GM21381 (cell line): Measurements from ENCODE around the gene RNF113B.

Experiments used
- ATAC-seq: cut with Tn5 transposase; IDR thresholded peaks from one replicate; pipeline ENCODE4 v1.9.1; 2021; ENCODE audit warnings: mild to moderate bottlenecking, moderate library complexity; ENCODE audit not compliant: unreplicated experiment

The RNF113B gene

DNA sequence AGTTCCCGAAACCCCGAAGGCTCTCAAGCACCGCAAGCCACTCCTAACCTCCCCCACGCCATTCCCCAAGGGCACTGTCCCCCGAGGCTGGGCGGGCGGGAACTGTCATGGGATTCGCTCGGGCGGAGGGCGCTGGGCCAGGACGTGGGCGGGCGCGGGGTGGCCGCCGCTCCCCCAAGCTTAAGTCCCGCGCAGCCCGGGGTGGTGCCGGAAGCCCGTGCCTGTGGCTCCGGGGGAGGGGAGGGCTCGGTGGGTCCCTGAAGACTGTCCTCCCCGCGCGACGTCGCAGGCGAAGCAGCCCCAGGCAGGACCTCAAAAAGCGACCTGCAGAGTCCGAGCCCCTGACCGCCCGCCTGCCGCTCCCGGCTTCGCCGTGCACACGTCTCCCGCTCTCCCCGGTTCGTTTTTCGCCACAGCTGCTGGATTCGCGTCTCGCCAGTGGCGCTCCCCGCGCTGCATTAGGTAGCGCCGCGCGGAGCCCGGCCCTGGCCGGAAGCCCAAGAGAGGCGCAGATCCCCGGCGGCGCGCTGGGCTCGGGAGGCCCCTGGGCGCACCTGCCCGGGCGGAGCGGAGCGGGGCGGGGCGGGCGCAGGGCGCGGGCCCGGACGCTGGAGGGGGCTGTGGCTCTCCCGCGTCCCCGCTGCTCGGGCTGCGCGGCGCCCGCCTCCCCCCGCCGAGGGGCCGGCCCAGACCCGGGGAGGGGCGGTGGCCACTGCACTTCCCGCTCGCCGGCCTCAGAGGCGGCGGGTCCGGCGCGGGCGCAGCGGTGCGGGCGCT lies 34.5 kb downstream of the RNF113B start, which contains the start of gene FARP1:
Gene FARP1, plus strand, starts transcription at position 715 of the 777 bp plus-strand sequence. CDS start 70,149 bp downstream, outside the sequence.
- ATAC-seq, result peak; percentile 80

DNA sequence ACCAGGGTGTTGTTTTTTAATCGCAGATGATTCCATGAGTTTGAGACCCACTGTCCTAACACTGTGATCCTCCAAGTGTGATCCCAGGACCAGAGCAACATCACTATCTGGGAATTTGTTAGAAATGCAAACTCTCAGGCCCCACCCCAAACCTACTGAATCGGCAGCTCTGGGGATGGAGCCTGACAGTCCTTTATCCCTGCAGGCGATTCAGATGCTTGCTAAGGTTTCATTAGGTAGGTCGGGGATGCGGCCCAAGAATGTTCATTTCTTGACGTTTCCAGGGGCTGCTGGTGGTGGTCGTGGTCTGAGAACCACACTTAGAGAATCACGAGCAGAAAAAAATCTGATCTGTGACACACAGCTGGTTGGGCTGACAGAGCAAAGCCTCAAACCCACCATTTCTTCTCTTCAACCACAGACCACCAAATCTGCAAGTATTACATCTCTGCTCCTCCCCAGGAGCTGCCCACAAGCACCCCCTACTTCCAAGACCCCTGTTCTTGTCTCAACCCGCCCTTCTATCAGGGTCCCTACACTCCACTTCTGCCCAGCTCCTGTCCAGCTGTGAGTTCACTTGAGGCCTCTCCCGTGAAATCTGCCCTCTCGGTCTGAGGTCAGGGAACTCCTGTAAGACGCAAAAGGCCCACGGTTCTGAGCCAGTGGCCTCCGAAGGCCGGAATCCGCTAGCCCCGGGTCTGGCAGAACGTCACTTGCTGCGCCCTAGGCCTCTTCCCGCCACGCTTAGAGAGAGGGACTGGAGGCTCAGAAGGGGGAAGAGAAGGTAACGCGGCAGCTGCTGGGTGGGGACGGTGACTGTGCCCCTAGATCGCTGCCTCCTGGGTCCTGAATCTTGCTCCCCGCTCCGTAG lies 35.3 kb downstream of the RNF113B start:
- no peak for ATAC-seq

DNA sequence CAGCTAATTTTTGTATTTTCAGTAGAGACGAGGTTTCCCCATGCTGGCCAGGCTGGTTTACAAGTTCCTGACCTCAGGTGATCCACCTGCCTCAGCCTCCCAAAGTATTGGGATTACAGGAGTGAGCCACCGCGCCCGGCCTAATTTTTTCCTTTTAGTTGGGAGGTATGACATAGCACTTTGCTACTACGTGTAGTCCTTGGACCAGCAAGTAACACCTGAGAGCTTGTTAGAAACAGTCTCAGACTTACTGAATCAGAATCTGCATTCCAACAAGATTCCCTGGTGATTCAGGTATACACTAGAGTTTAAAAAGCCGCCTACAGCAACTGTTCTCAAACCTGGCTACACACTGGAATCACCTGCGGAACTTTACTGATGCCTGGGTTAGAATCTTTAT lies 36.0 kb downstream of the RNF113B start:
- ATAC-seq, result no peak

DNA sequence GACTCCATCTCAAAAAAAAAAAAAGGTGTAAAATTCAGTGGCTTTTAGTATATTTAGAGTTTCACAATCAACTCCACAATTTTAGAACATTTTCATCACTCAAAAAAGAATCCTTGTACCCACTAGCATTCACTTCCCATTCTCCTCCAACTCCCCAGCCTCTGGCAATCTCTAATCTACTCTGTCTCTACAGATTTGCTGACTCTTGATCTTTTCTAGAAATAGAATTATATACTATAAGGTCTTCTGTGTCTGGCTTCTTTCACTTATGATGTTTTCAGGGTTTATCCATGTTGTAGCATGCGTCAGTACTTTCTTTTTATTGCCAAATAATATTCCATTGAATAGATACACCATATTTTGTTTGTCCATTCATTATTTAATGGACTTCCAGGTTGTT lies 42.2 kb downstream of the RNF113B start:
- ATAC-seq, result no peak

GRCh38 chr13:98133946-98134345 lies 43.1 kb downstream of the RNF113B start:
- peak; percentile 86 for ATAC-seq

DNA sequence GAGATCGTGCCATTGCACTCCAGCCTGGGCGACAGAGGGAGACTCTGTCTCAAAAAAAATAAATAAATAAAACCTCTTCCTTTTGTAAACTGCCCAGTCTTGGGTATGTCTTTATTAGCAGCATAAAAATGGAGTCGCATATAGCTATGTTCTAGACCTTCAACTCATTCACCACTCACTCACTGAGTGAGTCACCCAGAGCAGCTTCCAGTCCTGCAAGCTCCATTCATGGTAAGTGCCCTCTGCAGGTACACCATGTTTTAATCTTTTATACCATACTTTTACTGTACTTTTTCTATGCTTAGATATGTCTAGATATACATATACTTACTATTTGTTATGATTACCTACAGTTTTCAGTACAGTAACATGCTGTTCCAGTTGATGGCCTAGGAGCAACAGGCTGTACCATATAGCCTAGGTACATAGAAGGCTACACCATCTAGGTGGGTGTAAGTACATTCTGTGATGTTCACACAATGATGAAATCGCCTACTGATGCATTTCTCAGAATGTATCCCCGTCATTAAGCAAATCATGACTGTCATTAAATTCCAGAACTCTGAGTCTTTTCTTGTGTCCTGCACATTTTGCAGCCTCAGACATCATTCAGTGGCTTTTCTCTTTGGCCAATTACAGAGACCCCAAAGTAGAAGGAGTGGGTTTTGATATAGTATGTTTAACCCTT lies 47.9 kb downstream of the RNF113B start:
- no peak for ATAC-seq
